SK-N-SH treated with all-trans-retinoic acid at 6 μM for 48 hours (cell line): ENCODE data around the gene UNCX.

ENCODE experiments used
- ATAC-seq: fragments of 200-7000 bp; cut with Tn5 transposase; 3 replicates; pipeline ENCODE4 v1.9.1; 2020; ENCODE audit warnings: mild to moderate bottlenecking, moderate library complexity
- ARNTL ChIP-seq: fragments of 450-650 bp; formaldehyde crosslinking; IDR thresholded peaks from 2 replicates; pipeline ENCODE4 v1.5.0; 2020; ENCODE audit warnings: low read depth, mild to moderate bottlenecking, moderate library complexity, borderline replicate concordance
- BACH2 ChIP-seq: fragments of 250-450 bp; sonication (Bioruptor Pico); IDR thresholded peaks from 2 replicates; pipeline ENCODE4 v1.9.0; 2021; ENCODE audit warnings: mild to moderate bottlenecking, borderline replicate concordance
- CREB5 ChIP-seq: fragments of 250-450 bp; sonication (Bioruptor Pico); IDR thresholded peaks from 2 replicates; pipeline ENCODE4 v1.5.1; 2020; ENCODE audit warnings: low read depth, mild to moderate bottlenecking, moderate library complexity
- CSDC2 ChIP-seq: fragments of 250-450 bp; sonication (Bioruptor Pico); IDR thresholded peaks from 2 replicates; pipeline ENCODE4 v1.5.0; 2020; ENCODE audit warnings: mild to moderate bottlenecking, moderate library complexity
- ESRRG ChIP-seq: fragments of 250-450 bp; sonication (Bioruptor Pico); IDR thresholded peaks from 2 replicates; pipeline ENCODE4 v1.6.1; 2021; ENCODE audit warnings: mild to moderate bottlenecking
- GLIS3 ChIP-seq: fragments of 250-450 bp; sonication (Bioruptor Pico); IDR thresholded peaks from 2 replicates; pipeline ENCODE4 v1.5.0; 2020; ENCODE audit warnings: mild to moderate bottlenecking, moderate library complexity
- ISL1 ChIP-seq: fragments of 250-450 bp; sonication (Bioruptor Pico); IDR thresholded peaks from 2 replicates; pipeline ENCODE4 v2.1.2; 2022; ENCODE audit warnings: mild to moderate bottlenecking, moderate library complexity
- PATZ1 ChIP-seq: fragments of 250-450 bp; sonication (Bioruptor Pico); IDR thresholded peaks from 2 replicates; pipeline ENCODE4 v1.8.0; 2020; ENCODE audit warnings: mild to moderate bottlenecking, moderate library complexity, borderline replicate concordance
- PPARA ChIP-seq: fragments of 250-450 bp; sonication (Bioruptor Pico); IDR thresholded peaks from 2 replicates; pipeline ENCODE4 v1.5.0; 2020; ENCODE audit warnings: mild to moderate bottlenecking, borderline replicate concordance
- RARB ChIP-seq: fragments of 250-450 bp; sonication (Bioruptor Pico); IDR thresholded peaks from 2 replicates; pipeline ENCODE4 v1.8.0; 2021; ENCODE audit warnings: mild to moderate bottlenecking, moderate library complexity
- SNAI2 ChIP-seq: fragments of 250-450 bp; sonication (Bioruptor Pico); IDR thresholded peaks from 2 replicates; pipeline ENCODE4 v1.5.0; 2020; ENCODE audit warnings: mild to moderate bottlenecking, moderate library complexity
- TOX ChIP-seq: fragments of 250-450 bp; sonication (Bioruptor Pico); IDR thresholded peaks from 2 replicates; pipeline ENCODE4 v1.8.0; 2021; ENCODE audit warnings: mild to moderate bottlenecking, moderate library complexity, borderline replicate concordance
- ZC3H10 ChIP-seq: fragments of 250-450 bp; sonication (Bioruptor Pico); IDR thresholded peaks from 2 replicates; pipeline ENCODE4 v1.5.1; 2021; ENCODE audit warnings: mild to moderate bottlenecking, moderate library complexity
- ZFP30 ChIP-seq: fragments of 450-650 bp; formaldehyde crosslinking; IDR thresholded peaks from 2 replicates; pipeline ENCODE4 v1.5.0; 2022; ENCODE audit warnings: mild to moderate bottlenecking, moderate library complexity
- ZNF565 ChIP-seq: fragments of 450-650 bp; formaldehyde crosslinking; conservative IDR thresholded peaks from 2 replicates; pipeline ENCODE4 v1.5.0; 2020; ENCODE audit warnings: low read depth, mild to moderate bottlenecking, moderate library complexity
- ZNF70 ChIP-seq: fragments of 450-650 bp; formaldehyde crosslinking; IDR thresholded peaks from 2 replicates; pipeline ENCODE4 v1.5.0; 2020; ENCODE audit warnings: mild to moderate bottlenecking, moderate library complexity
- ZNF8 ChIP-seq: fragments of 450-650 bp; formaldehyde crosslinking; IDR thresholded peaks from 2 replicates; pipeline ENCODE4 v1.5.0; 2020; ENCODE audit warnings: mild to moderate bottlenecking, moderate library complexity
- TF ChIP-seq, protein P1 (sequence below): fragments of 250-450 bp; sonication (Bioruptor Pico); IDR thresholded peaks from 2 replicates; pipeline ENCODE4 v1.8.0; 2021; ENCODE audit warnings: low read depth, mild to moderate bottlenecking, moderate library complexity, borderline replicate concordance
- TF ChIP-seq, protein P2 (sequence below): fragments of 250-450 bp; sonication (Bioruptor Pico); IDR thresholded peaks from 2 replicates; pipeline ENCODE4 v1.5.0; 2020; ENCODE audit warnings: mild to moderate bottlenecking, moderate library complexity

UNCX gene

DNA sequence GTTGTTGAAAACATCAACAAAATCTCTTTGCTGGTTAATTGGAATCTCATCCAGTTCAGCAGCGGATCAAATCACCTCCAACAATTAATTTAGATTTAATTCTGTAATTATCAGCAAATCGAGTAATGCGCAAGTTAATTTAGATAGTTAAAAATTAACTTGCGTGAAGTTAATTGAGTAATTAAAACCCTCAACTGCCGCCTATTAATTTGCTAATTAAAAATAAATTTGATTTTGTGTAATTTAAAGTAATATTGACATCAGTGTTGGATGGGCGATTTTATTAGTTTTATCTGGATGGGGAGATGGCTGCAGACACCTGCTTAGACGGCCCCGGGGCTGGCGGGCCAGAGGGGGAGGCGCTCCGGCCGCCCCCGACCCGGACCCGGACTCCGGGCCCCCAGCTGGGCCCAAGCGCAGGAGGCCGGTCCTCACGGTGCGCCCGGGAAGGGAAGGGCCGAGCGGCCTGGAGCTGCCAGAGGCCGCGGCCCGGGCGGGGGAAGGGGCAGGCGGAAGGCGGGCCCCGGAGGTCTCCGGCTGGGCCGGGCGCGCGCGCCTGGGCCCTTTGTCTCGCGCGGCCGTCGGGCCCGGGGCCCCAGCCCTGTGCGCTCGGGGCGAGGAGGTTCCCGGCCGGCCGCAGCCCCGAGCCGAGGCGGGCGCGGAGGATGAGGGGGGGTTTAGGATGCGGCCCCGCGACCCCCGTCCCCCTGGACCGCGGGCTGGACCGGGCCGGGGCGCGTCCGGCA is 3.3 kb upstream of the UNCX start:
- TF ChIP-seq, protein P1, sequence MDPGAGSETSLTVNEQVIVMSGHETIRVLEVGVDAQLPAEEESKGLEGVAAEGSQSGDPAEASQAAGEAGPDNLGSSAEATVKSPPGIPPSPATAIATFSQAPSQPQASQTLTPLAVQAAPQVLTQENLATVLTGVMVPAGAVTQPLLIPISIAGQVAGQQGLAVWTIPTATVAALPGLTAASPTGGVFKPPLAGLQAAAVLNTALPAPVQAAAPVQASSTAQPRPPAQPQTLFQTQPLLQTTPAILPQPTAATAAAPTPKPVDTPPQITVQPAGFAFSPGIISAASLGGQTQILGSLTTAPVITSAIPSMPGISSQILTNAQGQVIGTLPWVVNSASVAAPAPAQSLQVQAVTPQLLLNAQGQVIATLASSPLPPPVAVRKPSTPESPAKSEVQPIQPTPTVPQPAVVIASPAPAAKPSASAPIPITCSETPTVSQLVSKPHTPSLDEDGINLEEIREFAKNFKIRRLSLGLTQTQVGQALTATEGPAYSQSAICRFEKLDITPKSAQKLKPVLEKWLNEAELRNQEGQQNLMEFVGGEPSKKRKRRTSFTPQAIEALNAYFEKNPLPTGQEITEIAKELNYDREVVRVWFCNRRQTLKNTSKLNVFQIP (CRISPR knock-in tag): no peak
- TF ChIP-seq PATZ1 (CRISPR knock-in tag) (no peak), PPARA (CRISPR knock-in tag) (no peak), ZNF70 (CRISPR knock-in tag) (no peak), ZNF565 (no peak), ISL1 (CRISPR knock-in tag) (no peak), BACH2 (CRISPR knock-in tag) (no peak), CSDC2 (CRISPR knock-in tag) (no peak)
- ATAC-seq: no peak

GRCh38 chr7:1229956-1230355 is 2.7 kb upstream of the UNCX start:
- ATAC-seq: no peak
- TF ChIP-seq BACH2 (CRISPR knock-in tag) (no peak), ZNF8 (no peak), ESRRG (CRISPR knock-in tag) (no peak), SNAI2 (CRISPR knock-in tag) (no peak), ZFP30 (CRISPR knock-in tag) (no peak), CREB5 (no peak), CSDC2 (CRISPR knock-in tag) (no peak), TOX (CRISPR knock-in tag) (no peak)

DNA sequence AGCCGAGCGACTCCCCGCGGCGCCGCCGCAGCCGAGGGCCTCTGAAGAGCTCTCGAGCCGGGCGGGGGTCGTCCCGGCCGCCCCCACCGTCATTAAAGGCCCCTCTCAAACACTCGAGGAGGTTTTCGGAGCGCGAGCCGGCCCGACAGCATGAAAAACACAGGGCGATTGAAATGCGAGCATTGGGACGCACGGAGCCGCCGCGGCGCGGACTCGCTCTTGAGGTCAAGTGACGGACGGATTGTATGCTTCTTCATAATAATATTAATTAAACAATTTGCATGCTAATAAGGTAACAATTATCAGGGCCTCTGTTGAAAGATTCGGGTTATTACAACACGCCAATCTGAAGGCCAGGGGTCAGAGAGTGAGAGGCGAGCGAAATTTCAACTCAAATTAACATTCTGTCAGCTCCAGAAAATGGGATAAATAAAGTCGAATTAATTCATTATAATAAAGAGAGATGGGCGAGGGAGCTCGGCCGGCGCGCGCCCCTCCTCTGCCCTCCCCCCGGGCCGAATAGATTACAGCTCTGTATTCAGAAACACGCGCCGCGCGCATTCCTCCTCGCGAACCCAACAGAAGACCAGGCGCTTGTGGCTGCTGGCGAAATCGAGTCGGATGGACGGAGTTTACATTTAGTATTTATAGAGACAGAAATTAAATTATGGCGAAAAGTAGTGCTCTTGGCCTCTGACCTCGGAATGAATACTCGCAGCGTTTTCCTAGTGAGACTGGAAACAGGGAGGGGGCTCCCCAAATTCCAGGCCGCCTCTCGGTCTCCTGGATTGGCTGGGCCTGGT is 2.1 kb upstream of the UNCX start:
- ATAC-seq: no peak
- TF ChIP-seq TOX (CRISPR knock-in tag) (no peak), BACH2 (CRISPR knock-in tag) (no peak), ARNTL (CRISPR knock-in tag) (no peak), RARB (no peak), GLIS3 (CRISPR knock-in tag) (no peak), ZNF565 (no peak), ESRRG (CRISPR knock-in tag) (no peak), ZNF8 (no peak), ZC3H10 (CRISPR knock-in tag) (no peak), SNAI2 (CRISPR knock-in tag) (no peak), ISL1 (CRISPR knock-in tag) (no peak), ZFP30 (CRISPR knock-in tag) (no peak), ZNF70 (CRISPR knock-in tag) (no peak)
- TF ChIP-seq, protein P2, sequence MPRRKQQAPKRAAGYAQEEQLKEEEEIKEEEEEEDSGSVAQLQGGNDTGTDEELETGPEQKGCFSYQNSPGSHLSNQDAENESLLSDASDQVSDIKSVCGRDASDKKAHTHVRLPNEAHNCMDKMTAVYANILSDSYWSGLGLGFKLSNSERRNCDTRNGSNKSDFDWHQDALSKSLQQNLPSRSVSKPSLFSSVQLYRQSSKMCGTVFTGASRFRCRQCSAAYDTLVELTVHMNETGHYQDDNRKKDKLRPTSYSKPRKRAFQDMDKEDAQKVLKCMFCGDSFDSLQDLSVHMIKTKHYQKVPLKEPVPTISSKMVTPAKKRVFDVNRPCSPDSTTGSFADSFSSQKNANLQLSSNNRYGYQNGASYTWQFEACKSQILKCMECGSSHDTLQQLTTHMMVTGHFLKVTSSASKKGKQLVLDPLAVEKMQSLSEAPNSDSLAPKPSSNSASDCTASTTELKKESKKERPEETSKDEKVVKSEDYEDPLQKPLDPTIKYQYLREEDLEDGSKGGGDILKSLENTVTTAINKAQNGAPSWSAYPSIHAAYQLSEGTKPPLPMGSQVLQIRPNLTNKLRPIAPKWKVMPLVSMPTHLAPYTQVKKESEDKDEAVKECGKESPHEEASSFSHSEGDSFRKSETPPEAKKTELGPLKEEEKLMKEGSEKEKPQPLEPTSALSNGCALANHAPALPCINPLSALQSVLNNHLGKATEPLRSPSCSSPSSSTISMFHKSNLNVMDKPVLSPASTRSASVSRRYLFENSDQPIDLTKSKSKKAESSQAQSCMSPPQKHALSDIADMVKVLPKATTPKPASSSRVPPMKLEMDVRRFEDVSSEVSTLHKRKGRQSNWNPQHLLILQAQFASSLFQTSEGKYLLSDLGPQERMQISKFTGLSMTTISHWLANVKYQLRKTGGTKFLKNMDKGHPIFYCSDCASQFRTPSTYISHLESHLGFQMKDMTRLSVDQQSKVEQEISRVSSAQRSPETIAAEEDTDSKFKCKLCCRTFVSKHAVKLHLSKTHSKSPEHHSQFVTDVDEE (CRISPR knock-in tag): no peak
- TF ChIP-seq, all 23 proteins: peak for 0
